Medulla oblongata (tissue), 1 donor: ENCODE measurements around the gene IL9R.
"Not testable (repeated sequence)": the region's sequence is repeated elsewhere in the genome, so short reads cannot be mapped to it uniquely, and the experiment has no call there.

ENCODE experiments used
- DNase-seq: peaks from one replicate; pipeline ENCODE4 v3.0.0-alpha.2; 2015; ENCODE audit errors: extremely low spot score

IL9R gene

GRCh38 chrX:155998761-155999510, 1.4 kb downstream of the IL9R start:
- DNase-seq, result no peak

GRCh38 chrX:155999751-156000150, 2.3 kb downstream of the IL9R start:
- not testable (repeated sequence) for DNase-seq

GRCh38 chrX:156000361-156000926, 2.9 kb downstream of the IL9R start:
- no peak for DNase-seq

- no peak for DNase-seq
Measured at GRCh38 chrX:156001001-156001666, 3.6 kb downstream of the IL9R start.

- DNase-seq, result no peak
Measured at GRCh38 chrX:156001667-156002021, 4.1 kb downstream of the IL9R start.

- DNase-seq, result no peak
Measured at GRCh38 chrX:156002507-156002906, 5.0 kb downstream of the IL9R start.

GRCh38 chrX:156003486-156004185, 6.1 kb downstream of the IL9R start:
- no peak for DNase-seq

GRCh38 chrX:156004256-156004655, 6.8 kb downstream of the IL9R start:
- DNase-seq, result no peak

GRCh38 chrX:156004740-156005139, 7.2 kb downstream of the IL9R start:
- no peak for DNase-seq

- no peak for DNase-seq
Measured at GRCh38 chrX:156005144-156005543, 7.6 kb downstream of the IL9R start.

GRCh38 chrX:156006468-156006867, 9.0 kb downstream of the IL9R start:
- not testable (repeated sequence) for DNase-seq

GRCh38 chrX:156008379-156008778, 10.9 kb downstream of the IL9R start:
- not testable (repeated sequence) for DNase-seq

- no peak for DNase-seq
Measured at GRCh38 chrX:156008915-156009314, 11.4 kb downstream of the IL9R start.

- not testable (repeated sequence) for DNase-seq
Measured at GRCh38 chrX:156009691-156010090, 12.2 kb downstream of the IL9R start.

- not testable (repeated sequence) for DNase-seq
Measured at GRCh38 chrX:156013286-156013953, 15.9 kb downstream of the IL9R start.

- not testable (repeated sequence) for DNase-seq
Measured at GRCh38 chrX:156019846-156020245, 22.4 kb downstream of the IL9R start.

GRCh38 chrX:156023002-156023401, 25.5 kb downstream of the IL9R start:
- not testable (repeated sequence) for DNase-seq

GRCh38 chrX:156024949-156025492, 27.5 kb downstream of the IL9R start:
- not testable (repeated sequence) for DNase-seq

GRCh38 chrX:156028653-156029237, 31.2 kb downstream of the IL9R start:
- not testable (repeated sequence) for DNase-seq

GRCh38 chrX:156029296-156029695, 31.8 kb downstream of the IL9R start:
- not testable (repeated sequence) for DNase-seq
